Forelimb muscle (tissue), 1 donor: ENCODE results near the gene ANKRD6. TPM values are rescaled to one million over a fixed set of nuclear protein-coding genes. Genes with fewer than 3 reads are reported as not detected.
"Not testable (repeated sequence)": the region's sequence is repeated elsewhere in the genome, so short reads cannot be mapped to it uniquely, and the experiment has no call there.

Experiments
- DNase-seq: peaks from one replicate; pipeline ENCODE4 v3.0.0-alpha.2; 2013; ENCODE audit warnings: low read depth
- polyA plus RNA-seq: library from polyadenylated mRNA; unstranded; fragments of 120-200 nt; gene quantifications from one replicate; pipeline ENCODE4 v1.2.1, GENCODE V29; 2013; ENCODE audit not compliant: insufficient read length

The ANKRD6 gene
- polyA plus RNA-seq, 1 donor = 8.3 TPM

- no peak for DNase-seq
Measured at GRCh38 chr6:89602166-89602565, 169.2 kb downstream of the ANKRD6 start.

GRCh38 chr6:89604653-89605052 lies 171.7 kb downstream of the ANKRD6 start:
- no peak for DNase-seq

- no peak for DNase-seq
Measured at GRCh38 chr6:89605861-89606260, 172.9 kb downstream of the ANKRD6 start.

- DNase-seq = no peak
Measured at GRCh38 chr6:89610149-89610642, 177.2 kb downstream of the ANKRD6 start.

- DNase-seq = no peak
Measured at GRCh38 chr6:89611666-89612065, 178.7 kb downstream of the ANKRD6 start.

- DNase-seq = no peak
Measured at GRCh38 chr6:89612121-89612520, 179.2 kb downstream of the ANKRD6 start.

- DNase-seq = no peak
Measured at GRCh38 chr6:89613790-89614189, 180.8 kb downstream of the ANKRD6 start.

GRCh38 chr6:89615882-89616281 lies 182.9 kb downstream of the ANKRD6 start:
- DNase-seq = no peak

GRCh38 chr6:89616531-89616930 lies 183.6 kb downstream of the ANKRD6 start:
- DNase-seq = no peak

GRCh38 chr6:89618026-89618425 lies 185.1 kb downstream of the ANKRD6 start:
- no peak for DNase-seq

- no peak for DNase-seq
Measured at GRCh38 chr6:89619567-89619966, 186.6 kb downstream of the ANKRD6 start.

- no peak for DNase-seq
Measured at GRCh38 chr6:89623749-89624148, 190.8 kb downstream of the ANKRD6 start.

GRCh38 chr6:89630488-89630887 lies 197.5 kb downstream of the ANKRD6 start:
- DNase-seq = no peak

GRCh38 chr6:89636412-89636811 lies 203.5 kb downstream of the ANKRD6 start:
- DNase-seq = not testable (repeated sequence)

GRCh38 chr6:89637960-89638319 lies 205.0 kb downstream of the ANKRD6 start:
- DNase-seq = no peak

GRCh38 chr6:89638320-89639195 lies 205.6 kb downstream of the ANKRD6 start, which contains the start of gene LYRM2:
LYRM2 (minus strand) TSS chr6:89638747; CDS start chr6:89638716, 31 bp downstream.
- DNase-seq = peak; percentile 76

- no peak for DNase-seq
Measured at GRCh38 chr6:89640804-89641203, 207.9 kb downstream of the ANKRD6 start.

GRCh38 chr6:89641581-89641980 lies 208.6 kb downstream of the ANKRD6 start:
- DNase-seq = not testable (repeated sequence)

GRCh38 chr6:89642956-89643355 lies 210.0 kb downstream of the ANKRD6 start:
- DNase-seq = no peak

- DNase-seq = no peak
Measured at GRCh38 chr6:89643406-89643805, 210.5 kb downstream of the ANKRD6 start.

GRCh38 chr6:89644864-89645263 lies 211.9 kb downstream of the ANKRD6 start:
- no peak for DNase-seq

- DNase-seq = no peak
Measured at GRCh38 chr6:89649682-89650081, 216.7 kb downstream of the ANKRD6 start.

GRCh38 chr6:89650579-89650978 lies 217.6 kb downstream of the ANKRD6 start:
- DNase-seq = no peak
